ENCODE data around the gene CIB2. TPM values are rescaled to one million over a fixed set of nuclear protein-coding genes. Genes with fewer than 3 reads are reported as not detected.
A peak's percentile ranks its signal among the peaks of the same experiment; 100 is the strongest.

Gene CIB2
- 16.4 TPM for total RNA-seq
- long read RNA-seq, transcript CIB2-201 (6 exons, 1,598 nt): major isoform, 28 of 45 reads
- long read RNA-seq, partial matches to known transcripts: 8 of 45 reads
- long read RNA-seq, other reads (novel, unspliced or antisense): 4 of 45 reads

GRCh38 chr15:78131295-78132061, at the start of gene CIB2:
CIB2 (minus strand) TSS chr15:78131445; CDS start chr15:78131215, 230 bp downstream.
- ATAC-seq (peak; percentile 95), DNase-seq (peak; percentile 88)
- intact Hi-C loops (cut with micrococcal nuclease): no loop called here

- intact Hi-C loops (cut with micrococcal nuclease): loop anchor here (5.0 kb wide), 1 partner anchor 62 kb away; no protein-coding TSS in a partner anchor
- ATAC-seq (no peak), DNase-seq (no peak)
These were observed 48.7 kb upstream of the CIB2 start for GRCh38 chr15:78179906-78180305.

DNA sequence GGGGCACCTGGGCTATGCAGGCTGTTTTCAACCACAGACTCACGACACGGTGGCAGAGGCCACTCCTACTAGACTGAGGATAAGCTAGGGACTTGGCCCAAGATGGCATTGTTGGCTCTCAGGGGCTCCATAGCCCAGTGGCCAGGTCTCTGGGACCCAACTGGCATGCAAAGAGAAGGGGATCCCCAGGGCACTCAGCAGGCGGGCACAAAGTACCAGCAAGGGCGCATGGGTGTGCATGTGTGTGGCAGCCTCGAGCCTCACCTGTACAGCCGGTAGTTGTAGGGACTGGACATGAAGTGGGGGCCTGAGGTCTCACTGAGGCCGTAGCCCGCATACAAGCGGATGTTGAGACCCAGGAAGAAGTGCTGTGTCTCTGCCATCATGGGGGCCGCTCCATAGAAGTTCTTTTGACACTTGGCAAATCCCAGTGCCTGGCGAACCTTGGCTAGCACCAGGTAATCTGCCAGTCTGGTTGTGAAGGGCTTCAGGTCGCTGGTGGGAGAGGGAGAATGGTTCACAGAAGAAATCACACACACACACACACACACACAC, 48.1 kb upstream of the CIB2 start:
- ATAC-seq (no peak), DNase-seq (no peak)
- intact Hi-C loops (cut with micrococcal nuclease): loop anchor here (5.0 kb wide), 1 partner anchor 63 kb away; no protein-coding TSS in a partner anchor

- no peak for ATAC-seq
- intact Hi-C loops (cut with micrococcal nuclease): loop anchor here (5.0 kb wide), 1 partner anchor 64 kb away; no protein-coding TSS in a partner anchor
- no peak for DNase-seq
These were observed 46.8 kb upstream of the CIB2 start for GRCh38 chr15:78178064-78178463.

- intact Hi-C loops (cut with micrococcal nuclease): loop anchor here (5.0 kb wide), 1 partner anchor 65 kb away; no protein-coding TSS in a partner anchor
- DNase-seq (peak; percentile 64), ATAC-seq (peak; percentile 60)
These were observed 46.2 kb upstream of the CIB2 start for GRCh38 chr15:78177447-78177873.

- ATAC-seq: no peak
- intact Hi-C loops (cut with micrococcal nuclease): loop anchor here (5.0 kb wide), 1 partner anchor 67 kb away; no protein-coding TSS in a partner anchor
These were observed 44.1 kb upstream of the CIB2 start for GRCh38 chr15:78175330-78175729.

GRCh38 chr15:78174401-78174800, 43.2 kb upstream of the CIB2 start:
- intact Hi-C loops (cut with micrococcal nuclease): no loop called here
- ATAC-seq (no peak), DNase-seq (no peak)

More at GRCh38 chr15:78175330-78175729, 44.1 kb upstream of the CIB2 start:
- no peak for DNase-seq

GRCh38 chr15:78171864-78172472, 40.7 kb upstream of the CIB2 start:
- ATAC-seq: no peak
- intact Hi-C loops (cut with micrococcal nuclease): no loop called here

GRCh38 chr15:78170848-78171773, 39.9 kb upstream of the CIB2 start:
- intact Hi-C loops (cut with micrococcal nuclease): no loop called here

More at GRCh38 chr15:78171864-78172472, 40.7 kb upstream of the CIB2 start:
- DNase-seq: no peak

GRCh38 chr15:78168608-78169007, 37.4 kb upstream of the CIB2 start:
- ATAC-seq (no peak), DNase-seq (no peak)
- intact Hi-C loops (cut with micrococcal nuclease): no loop called here

More at GRCh38 chr15:78170848-78171773, 39.9 kb upstream of the CIB2 start:
- ATAC-seq: peak; percentile 73
- DNase-seq: peak; percentile 46

DNA sequence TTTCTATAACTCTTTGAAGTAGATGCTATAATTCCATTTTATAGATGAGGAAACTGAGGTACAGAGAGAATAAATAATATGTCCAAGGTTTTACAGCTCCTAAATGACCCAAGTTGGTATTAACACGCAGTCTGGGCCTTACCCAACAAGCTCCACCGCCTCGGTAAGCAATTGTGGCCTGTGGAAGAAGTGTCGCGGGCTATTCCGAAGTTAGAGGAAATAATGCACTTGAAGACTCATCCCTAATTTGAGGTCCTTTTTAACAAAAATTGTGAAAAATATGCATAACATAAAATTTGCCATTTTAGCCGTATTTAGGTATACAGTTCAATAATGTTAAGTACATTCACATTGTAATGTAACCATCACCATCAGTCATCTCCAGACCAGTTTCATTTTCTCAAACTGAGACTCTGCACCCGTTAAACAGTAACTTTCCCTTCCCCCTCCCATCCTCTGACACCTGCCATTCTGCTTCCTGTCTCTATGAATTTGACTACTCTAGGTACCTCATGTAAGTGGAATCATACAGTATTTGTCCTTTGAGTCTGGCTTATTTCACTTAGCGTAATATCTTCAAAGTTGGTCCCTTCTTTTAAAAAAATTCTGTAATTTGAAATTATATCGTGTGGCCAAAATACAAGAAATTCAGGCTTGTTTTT, 36.1 kb upstream of the CIB2 start:
- intact Hi-C loops (cut with micrococcal nuclease): no loop called here
- DNase-seq (no peak), ATAC-seq (no peak)

GRCh38 chr15:78164010-78164409, 32.8 kb upstream of the CIB2 start:
- intact Hi-C loops (cut with micrococcal nuclease): no loop called here
- ATAC-seq (no peak), DNase-seq (no peak)

- intact Hi-C loops (cut with micrococcal nuclease): no loop called here
- DNase-seq: no peak
- no peak for ATAC-seq
These were observed 30.8 kb upstream of the CIB2 start for GRCh38 chr15:78162038-78162437.

DNA sequence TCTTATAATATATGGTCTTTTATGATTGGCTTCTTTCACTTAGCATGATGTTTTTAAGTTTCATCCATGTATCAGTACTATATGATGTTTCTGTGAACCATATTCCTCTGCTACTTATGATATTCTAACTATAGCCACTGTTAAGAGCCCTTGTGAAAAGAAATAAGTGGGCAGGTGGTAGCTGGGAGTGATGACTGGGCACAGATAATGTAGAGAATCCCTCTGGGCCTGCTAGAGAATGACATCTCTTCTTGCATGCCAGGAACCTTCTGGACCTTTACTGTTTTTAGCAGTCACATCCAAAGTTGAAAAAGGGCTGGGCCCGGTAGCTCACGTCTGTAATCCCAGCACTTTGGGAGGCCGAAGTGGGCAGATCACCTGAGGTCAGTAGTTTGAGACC, 28.1 kb upstream of the CIB2 start:
- ATAC-seq: peak; percentile 87
- intact Hi-C loops (cut with micrococcal nuclease): no loop called here
- no peak for DNase-seq

DNA sequence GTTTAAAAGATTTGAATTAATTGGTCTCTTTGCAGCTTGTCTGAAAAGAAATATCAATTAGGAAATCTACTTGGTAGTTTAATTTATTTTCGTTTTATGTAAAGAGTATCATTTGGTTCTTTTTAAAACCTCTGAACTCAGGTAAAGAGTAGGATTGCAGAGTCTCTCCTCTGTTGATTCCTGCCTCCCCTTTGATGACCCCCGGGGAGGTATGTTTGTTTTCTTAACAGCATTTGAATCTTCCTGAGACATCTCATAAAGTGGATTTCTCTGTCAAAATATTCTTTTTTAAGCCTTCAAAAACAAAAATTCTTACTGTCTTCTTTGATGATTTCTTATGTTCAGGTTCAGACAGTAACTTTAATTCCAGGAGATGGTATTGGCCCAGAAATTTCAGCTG, 26.0 kb upstream of the CIB2 start:
- ATAC-seq (no peak), DNase-seq (no peak)
- intact Hi-C loops (cut with micrococcal nuclease): no loop called here

DNA sequence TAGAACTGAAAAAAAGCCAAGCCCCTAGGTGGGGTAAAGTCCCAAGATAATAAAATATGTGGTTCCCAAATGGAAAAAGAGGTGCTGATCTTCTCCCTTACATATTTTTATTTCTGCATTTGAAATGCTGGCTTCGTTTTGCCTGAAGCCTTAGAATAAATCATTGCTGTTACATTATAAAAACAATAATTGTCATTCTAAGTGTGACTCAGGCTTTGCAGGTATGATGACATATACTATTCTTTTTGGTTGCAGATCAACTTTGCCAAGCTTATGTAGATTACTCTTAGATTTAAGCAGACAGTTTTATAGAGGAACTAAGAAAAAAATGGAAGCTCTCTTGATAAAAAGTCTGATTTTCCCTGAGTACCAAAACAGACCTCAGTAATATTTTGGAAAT, 25.4 kb upstream of the CIB2 start:
- DNase-seq (no peak), ATAC-seq (no peak)
- intact Hi-C loops (cut with micrococcal nuclease): no loop called here

- no peak for ATAC-seq
- no peak for DNase-seq
- intact Hi-C loops (cut with micrococcal nuclease): no loop called here
These were observed 24.2 kb upstream of the CIB2 start for GRCh38 chr15:78155355-78155939.

GRCh38 chr15:78154955-78155354, 23.7 kb upstream of the CIB2 start:
- intact Hi-C loops (cut with micrococcal nuclease): no loop called here
- DNase-seq: no peak
- ATAC-seq: no peak

Measured in left ventricle myocardium superior (tissue), 1 donor.